Activated T-helper 1 cell treated with Interleukin-2 at 50 U/mL for 16 hours (primary cell): ENCODE data around the gene VPS13D.

Experiments
- DNase-seq: peaks from one replicate; pipeline ENCODE4 v3.0.0-alpha.2; 2020; ENCODE audit warnings: low read depth

Gene VPS13D

DNA sequence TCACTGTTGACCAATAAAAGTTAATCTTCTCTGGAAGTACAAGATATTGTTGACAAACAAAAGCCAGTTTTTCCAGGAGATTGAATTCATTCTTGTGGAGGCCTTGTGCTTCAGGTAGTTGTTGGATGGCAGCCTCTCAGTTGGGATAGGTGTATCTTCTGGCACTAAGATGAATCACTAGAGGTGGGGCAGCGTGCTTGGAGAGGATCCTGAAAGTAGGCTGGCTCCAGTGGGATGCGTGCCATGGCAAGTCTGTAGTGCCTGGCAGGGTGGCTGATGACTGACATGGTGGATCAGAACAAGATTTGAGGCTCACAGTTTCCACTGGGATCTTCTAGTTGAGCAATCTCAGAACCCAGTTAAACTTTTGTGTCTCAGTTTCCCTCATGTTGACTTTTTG lies 2.4 kb downstream of the VPS13D start:
- DNase-seq, result no peak

DNA sequence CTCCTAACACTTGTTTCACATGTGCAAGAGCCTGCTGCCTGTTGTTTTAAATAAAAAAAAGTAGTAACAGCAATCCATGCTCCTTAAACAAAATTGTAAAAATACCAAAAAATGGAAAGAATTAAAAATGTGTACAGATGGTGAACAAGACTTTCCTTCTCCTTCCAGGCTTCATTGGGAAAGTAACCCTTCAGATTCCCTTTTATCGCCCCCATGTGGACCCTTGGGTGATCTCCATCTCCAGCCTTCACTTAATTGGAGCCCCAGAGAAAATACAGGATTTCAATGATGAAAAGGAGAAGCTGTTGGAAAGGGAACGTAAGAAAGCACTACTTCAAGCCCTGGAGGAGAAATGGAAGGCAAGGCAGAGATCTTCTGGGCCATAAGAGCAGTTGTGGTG lies 14.2 kb downstream of the VPS13D start:
- DNase-seq, result no peak

GRCh38 chr1:12244585-12244984 lies 14.8 kb downstream of the VPS13D start:
- no peak for DNase-seq

DNA sequence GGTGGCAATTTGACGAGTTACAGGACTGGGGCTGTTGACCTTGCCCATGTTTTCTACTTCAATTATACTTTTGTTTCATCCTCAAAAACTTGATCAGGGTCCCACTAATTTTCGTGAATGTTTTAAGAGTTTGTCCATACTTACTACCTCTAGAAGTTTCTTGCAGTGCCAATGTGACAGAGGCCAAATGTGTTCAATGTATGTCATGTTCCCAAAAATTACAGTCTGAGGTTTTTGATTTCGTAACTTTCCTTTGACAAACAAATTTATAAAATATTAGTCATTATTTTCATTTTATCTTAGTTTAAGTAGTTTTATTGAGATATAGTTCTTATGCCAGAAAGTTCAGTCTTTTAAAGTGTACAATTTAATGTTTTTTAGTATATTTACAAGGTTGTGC lies 15.3 kb downstream of the VPS13D start:
- no peak for DNase-seq

GRCh38 chr1:12245733-12246132 lies 15.9 kb downstream of the VPS13D start:
- no peak for DNase-seq

GRCh38 chr1:12246584-12246983 lies 16.8 kb downstream of the VPS13D start:
- DNase-seq, result no peak

DNA sequence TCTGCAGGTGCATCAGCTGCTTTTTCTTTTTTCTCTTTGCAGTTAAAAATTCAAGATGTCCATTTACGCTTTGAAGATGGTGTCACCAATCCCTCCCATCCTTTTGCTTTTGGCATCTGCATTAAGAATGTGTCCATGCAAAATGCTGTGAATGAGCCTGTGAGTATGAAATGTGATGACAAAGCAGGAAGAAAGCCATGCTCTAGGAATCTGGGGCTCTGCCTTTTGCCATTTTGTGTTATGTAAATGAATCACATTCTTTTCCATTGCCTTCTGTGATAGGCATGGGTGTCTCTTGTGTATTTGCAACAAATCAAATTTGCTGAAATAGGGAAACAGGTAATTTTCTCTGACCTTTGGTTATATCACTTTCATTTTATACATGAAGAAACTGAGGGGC lies 19.4 kb downstream of the VPS13D start:
- DNase-seq, result no peak

- no peak for DNase-seq
These were observed 19.9 kb downstream of the VPS13D start for GRCh38 chr1:12249748-12250147.

DNA sequence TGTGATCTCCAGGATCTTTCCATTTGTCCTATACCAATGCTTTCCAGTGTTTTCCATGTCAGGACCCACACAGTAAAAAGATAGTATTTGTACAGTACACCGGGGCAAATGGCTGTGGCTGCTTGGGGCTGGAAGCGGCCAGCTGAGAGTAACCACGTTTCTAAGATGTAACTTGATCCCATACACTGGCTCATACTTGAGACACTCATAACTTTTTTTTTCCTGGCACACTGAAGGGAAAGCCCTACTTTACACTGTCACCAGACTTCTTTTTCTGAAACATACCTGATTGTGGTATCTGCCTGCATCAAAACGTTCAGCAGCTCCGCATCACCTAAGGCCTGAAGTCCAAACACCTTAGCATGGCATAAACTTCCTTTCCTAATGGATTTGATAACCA lies 21.6 kb downstream of the VPS13D start:
- DNase-seq, result no peak

DNA sequence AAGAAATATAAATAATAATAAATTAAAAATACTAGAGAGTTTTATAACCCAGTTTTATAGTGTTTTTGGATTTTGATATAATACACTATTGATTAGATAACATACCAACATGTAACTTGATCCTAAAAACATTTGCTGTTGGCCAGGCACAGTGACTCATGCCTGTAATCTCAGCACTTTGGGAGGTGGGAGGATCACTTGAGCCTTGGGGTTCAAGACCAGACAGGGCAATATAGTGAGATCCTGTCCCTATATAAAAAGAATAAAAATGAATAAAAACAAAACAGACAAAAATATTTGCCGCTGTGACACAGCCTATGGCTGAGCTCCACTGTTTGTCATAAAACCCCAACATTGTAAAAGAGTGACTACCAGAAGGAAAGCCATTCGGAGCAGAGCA lies 26.1 kb downstream of the VPS13D start:
- DNase-seq, result no peak

GRCh38 chr1:12258272-12258671 lies 28.4 kb downstream of the VPS13D start:
- DNase-seq, result no peak

GRCh38 chr1:12269351-12269750 lies 39.5 kb downstream of the VPS13D start:
- DNase-seq, result no peak

DNA sequence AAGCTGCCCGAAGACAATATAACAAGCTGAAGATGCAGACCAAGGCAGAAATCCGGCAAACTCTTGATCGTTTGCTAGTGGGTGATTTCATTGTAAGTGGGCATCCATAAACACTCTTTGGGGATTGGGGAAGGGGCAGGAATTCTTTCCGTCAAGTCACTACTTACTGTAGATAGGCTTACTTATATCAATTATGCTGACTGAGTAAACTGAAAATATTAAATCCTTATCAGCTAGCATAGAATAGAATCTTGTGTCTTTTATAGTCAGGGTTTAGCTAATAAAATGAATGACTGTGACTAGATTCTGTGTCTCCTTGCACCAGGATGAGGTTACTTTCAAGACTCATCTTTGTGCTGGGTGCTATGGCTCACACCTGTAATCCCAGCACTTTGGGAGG lies 41.2 kb downstream of the VPS13D start:
- DNase-seq, result no peak

GRCh38 chr1:12272770-12273169 lies 42.9 kb downstream of the VPS13D start:
- no peak for DNase-seq

DNA sequence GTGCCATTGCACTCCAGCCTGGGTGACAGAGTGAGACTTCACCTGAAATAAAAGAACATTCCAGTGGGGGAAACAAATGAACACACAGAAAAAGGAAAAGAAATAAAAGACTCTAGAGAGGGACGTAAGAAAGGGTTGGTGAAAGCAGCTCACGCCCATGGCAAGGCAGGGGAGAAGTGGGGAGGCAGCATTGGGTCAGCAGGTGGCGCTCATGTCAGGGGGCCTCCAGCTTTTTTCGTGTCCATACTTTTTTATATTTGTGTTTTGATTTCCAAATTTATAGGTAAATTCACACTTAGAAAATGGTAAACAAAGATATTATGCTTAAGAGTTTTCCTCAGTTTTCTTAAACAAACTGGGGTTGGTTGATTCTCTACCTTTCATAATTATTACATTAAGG lies 45.5 kb downstream of the VPS13D start:
- DNase-seq, result peak; percentile 2

GRCh38 chr1:12276225-12276624 lies 46.4 kb downstream of the VPS13D start:
- DNase-seq, result no peak

DNA sequence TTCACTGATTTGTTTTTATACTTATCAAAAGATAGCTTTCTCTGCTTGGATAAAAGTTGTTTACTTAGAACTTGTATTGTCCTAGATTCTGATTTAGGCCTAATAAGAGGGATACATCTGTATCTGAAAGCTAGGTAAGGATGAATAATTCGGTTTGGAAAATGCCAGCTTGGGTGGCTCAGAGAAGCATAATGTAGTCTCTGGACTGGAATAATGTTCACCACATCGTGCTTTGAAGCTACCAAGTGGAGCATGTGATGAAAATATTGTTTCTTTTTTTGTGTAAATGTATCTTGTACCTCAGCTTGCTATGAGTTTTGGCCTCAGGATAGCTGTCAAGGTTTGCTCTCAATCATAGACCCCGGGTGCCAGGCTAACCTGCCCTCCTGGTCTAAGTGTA lies 49.2 kb downstream of the VPS13D start:
- no peak for DNase-seq

GRCh38 chr1:12279728-12280464 lies 50.1 kb downstream of the VPS13D start:
- DNase-seq, result no peak

GRCh38 chr1:12282142-12282541 lies 52.3 kb downstream of the VPS13D start:
- DNase-seq, result no peak

- DNase-seq, result no peak
These were observed 54.7 kb downstream of the VPS13D start for GRCh38 chr1:12284486-12284885.

DNA sequence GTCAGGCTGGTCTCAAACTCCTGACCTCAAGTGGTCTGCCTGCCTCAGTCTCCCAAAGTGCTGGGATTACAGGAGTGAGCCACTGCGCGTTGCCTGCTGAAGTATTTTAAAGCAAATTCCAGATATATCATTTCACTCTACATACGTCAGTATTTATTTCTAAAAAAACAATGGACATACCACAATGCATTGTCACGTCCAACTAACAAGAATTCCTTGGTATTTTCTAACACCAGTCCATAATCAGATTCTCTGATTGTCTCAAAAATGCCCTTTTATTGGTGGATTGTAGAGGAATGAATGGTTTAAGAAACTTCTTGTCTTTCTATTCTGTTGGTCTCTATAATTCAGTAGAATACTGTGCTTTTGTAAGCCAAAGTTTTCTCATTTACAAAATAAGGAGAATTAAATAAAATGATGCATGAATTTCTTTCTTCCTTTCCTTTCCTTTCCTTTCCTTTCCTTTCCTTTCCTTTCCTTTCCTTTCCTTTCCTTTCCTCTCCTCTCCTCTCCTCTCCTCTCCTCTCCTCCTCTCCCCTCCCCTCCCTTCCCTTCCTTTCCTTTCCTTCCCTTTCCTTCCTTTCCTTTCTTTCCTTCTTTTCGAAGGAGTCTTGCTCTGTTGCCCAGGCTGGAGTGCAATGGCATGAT lies 55.8 kb downstream of the VPS13D start:
- DNase-seq, result no peak

DNA sequence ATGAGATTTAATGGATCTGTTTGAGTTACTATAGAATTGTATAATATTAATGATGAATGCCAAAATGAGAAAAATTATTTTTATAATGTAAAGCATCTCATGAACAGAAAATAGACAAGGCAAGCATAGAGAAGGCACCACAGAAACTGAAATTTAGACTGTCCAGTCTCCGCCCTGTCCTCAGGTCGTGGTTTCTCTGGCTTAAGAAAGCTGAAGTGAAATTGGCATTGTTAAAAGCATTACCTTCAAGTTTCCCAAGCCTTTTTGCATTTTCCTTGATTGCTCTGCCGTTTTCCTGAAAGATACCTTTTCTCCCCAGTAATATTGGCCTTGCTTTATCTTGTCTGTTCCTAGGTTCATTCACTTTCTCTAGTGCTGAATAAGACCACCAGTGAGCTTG lies 58.0 kb downstream of the VPS13D start:
- no peak for DNase-seq

- no peak for DNase-seq
These were observed 61.0 kb downstream of the VPS13D start for GRCh38 chr1:12290828-12291227.

- DNase-seq, result no peak
These were observed 63.6 kb downstream of the VPS13D start for GRCh38 chr1:12293416-12293815.
